ENCODE measurements around the gene PCCA. TPM values are rescaled to one million over a fixed set of nuclear protein-coding genes. Genes with fewer than 3 reads are reported as not detected.

The PCCA gene
- total RNA-seq, 4 donors from 2014 or later = 24.8 to 122 (median 53.0) TPM

GRCh38 chr13:100394005-100394695, 305.3 kb downstream of the PCCA start:
- H3K4me3 ChIP-seq = no peak overlapping the region
- H3K27me3 ChIP-seq = no peaks in the 10 kb centered on the region
- no peaks in the 10 kb centered on the region for H3K36me3 ChIP-seq
- DNase-seq = peak in 1 of 2 donors; percentile 37
- no peak for TF ChIP-seq CTCF (IDR thresholded peaks at IDR 0.05)
- TF ChIP-seq POLR2A (IDR thresholded peaks at IDR 0.05) = no peak
- peak overlapping the region; percentile 79 to 84 for H3K27ac ChIP-seq
- intact Hi-C loops (cut with DNase I; ENCODE audit: low total_unique reads) = no loop called here
- no peaks in the 10 kb centered on the region for H3K9me3 ChIP-seq
- peaks cover 0 to 4% of the 10 kb centered on the region in 2 donors for H3K4me1 ChIP-seq

DNA sequence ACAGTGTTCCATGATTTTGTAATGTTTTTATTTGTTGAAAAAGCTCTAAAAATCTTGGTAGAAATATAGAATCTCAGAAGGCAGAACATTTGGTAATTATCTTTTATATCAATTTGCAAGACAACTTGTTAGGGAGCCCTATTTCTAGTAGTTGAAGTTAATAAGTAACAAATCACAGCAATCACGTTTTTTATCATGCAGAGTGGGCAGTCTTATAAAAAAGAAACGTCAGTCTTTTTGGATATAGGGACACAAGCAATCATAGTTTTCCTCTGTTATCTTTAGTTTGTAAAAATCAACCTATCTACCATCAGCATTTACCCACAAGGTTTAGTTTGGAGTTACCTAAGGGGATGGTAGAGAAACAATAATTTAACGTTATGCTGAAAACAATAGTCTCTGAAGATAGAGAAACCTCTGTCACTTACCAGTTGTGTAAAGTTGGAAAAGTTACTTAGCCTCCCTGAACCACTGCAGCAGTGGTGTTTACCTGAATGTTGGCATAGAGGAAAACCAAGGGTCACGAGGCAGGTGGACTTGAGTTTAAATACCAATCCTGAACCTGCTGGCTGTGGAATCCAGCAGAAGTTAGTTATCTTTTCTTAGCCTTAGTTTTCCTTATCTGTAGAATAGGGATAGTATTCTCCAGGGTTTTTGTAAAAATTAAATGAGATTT, 306.9 kb downstream of the PCCA start:
- Histone ChIP-seq H3K4me3 (no peak overlapping the region), H3K4me1 (peaks cover 0 to 4% of the 10 kb centered on the region in 2 donors), H3K27ac (no peak overlapping the region), H3K36me3 (no peaks in the 10 kb centered on the region), H3K9me3 (no peaks in the 10 kb centered on the region), H3K27me3 (no peaks in the 10 kb centered on the region)
- no peak for TF ChIP-seq CTCF (IDR thresholded peaks at IDR 0.05)
- no peak for TF ChIP-seq POLR2A (IDR thresholded peaks at IDR 0.05)
- intact Hi-C loops (cut with DNase I; ENCODE audit: low total_unique reads) = no loop called here
- no peak for DNase-seq

DNA sequence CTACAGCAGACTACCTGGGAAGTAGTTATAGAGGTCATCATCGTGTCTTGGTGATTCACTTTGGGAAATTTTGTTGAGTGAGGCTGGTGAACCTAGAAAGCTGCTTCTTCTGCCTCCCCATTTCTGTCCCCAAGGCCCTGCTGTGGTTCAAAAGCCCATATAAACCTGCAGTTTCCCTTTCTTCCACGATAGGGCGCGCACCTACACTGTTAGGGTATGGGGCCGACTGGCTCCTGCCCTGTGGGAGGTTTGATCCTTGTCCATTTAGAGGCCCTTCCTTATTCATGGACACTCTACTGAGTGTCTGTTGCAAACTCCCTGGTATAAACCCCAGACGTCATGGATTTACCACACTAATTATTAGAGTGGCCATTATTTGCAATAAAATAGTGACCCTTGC, 307.9 kb downstream of the PCCA start:
- Histone ChIP-seq H3K4me1 (peaks cover 0 to 4% of the 10 kb centered on the region in 2 donors), H3K9me3 (no peaks in the 10 kb centered on the region), H3K4me3 (no peak overlapping the region), H3K27me3 (no peaks in the 10 kb centered on the region), H3K27ac (no peak overlapping the region), H3K36me3 (no peaks in the 10 kb centered on the region)
- TF ChIP-seq POLR2A (IDR thresholded peaks at IDR 0.05) (no peak), CTCF (IDR thresholded peaks at IDR 0.05) (no peak)
- no peak for DNase-seq
- intact Hi-C loops (cut with DNase I; ENCODE audit: low total_unique reads) = no loop called here

DNA sequence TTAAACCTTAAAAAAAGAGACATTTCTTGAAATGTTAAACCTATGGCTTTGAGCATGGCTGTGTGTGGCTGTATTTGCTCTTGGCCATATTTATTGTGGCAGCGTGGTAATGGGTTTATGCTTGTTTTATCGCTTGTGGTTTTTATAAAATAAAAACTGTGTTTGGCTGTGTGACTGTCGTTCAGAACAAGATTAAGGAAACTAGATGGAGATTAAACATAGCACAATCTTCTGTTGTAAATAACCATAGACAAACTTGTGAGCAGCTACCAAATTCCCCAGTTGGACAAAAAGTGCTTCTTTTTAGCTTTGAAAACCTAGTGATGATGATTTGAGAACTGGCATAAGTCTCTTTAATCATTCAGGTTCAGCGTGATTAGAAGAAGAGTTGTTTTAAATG, 308.7 kb downstream of the PCCA start:
- H3K27ac ChIP-seq = peak overlapping the region; percentile 9 to 40
- intact Hi-C loops (cut with DNase I; ENCODE audit: low total_unique reads) = no loop called here
- TF ChIP-seq CTCF (IDR thresholded peaks at IDR 0.05) (no peak), POLR2A (IDR thresholded peaks at IDR 0.05) (no peak)
- no peak overlapping the region for H3K4me3 ChIP-seq
- no peak for DNase-seq
- no peaks in the 10 kb centered on the region for H3K4me1 ChIP-seq
- no peaks in the 10 kb centered on the region for H3K27me3 ChIP-seq
- H3K9me3 ChIP-seq = no peaks in the 10 kb centered on the region
- no peaks in the 10 kb centered on the region for H3K36me3 ChIP-seq

DNA sequence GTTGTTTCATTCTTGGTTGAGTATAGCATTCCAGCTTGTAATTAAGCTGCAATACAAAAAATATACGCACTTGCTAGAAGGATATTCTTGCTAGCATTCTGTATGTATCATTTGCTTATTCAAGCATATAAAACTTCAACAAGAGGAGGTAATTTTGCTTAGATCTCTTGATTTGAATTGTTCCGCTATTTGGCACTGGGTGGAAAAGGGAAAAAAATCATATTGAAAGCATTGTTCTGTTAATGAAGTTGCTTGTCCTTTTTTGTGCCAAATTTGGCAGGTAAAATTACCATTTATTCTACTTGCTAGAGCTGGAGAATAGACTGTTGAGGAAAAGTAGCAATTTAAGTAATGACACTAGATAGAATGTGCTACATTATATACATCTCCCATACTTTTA, 309.5 kb downstream of the PCCA start:
- Histone ChIP-seq H3K36me3 (no peaks in the 10 kb centered on the region), H3K27ac (peak overlapping the region in 1 of 2 donors; percentile 9), H3K4me1 (no peaks in the 10 kb centered on the region), H3K4me3 (no peak overlapping the region), H3K27me3 (no peaks in the 10 kb centered on the region), H3K9me3 (no peaks in the 10 kb centered on the region)
- TF ChIP-seq CTCF (IDR thresholded peaks at IDR 0.05) (no peak), POLR2A (IDR thresholded peaks at IDR 0.05) (no peak)
- DNase-seq = no peak
- intact Hi-C loops (cut with DNase I; ENCODE audit: low total_unique reads) = no loop called here
